ENCODE measurements around the gene MRPL2. TPM values are rescaled to one million over a fixed set of nuclear protein-coding genes. Genes with fewer than 3 reads are reported as not detected.

Gene MRPL2
- total and polyA plus RNA-seq, 2 of the 8 experiments (the other 6 are each of a cell fraction or from before 2014, with no cell fraction given) = 58.7 to 99.9 TPM

DNA sequence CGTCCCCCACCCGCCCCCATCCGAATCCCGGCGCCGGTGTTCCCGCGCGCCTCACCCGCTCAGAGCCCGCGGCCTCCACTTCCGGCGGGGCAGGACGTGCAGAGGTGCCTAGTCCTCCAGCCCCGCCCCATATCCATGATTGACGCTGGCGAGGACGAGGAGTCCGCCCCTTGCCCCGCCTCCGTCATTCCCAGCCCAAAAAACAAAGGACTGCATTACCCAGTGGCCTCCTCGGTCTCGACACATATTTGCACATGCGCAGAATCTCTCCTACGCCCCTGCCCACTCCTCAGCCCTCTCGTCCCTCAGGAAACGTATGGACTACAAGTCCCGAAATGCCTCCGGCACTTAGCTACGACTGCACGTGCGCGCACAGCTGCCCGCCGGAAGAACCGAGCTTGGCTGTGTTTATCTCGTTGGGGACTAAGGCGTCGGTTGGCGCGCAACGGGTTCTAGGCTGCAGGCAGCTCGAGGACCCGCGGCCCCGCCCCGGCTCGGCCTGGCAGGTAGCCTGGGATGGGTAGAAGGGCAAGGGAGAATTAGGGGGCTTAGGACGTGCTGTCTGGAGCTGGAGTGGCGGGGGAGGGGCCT, 45.3 kb downstream of the MRPL2 start, which contains the start of the genes KLHDC3 and MEA1:
KLHDC3 (plus strand) TSS at position 407 of the 591 bp plus-strand sequence. CDS start 2,944 bp downstream, outside the sequence.
MEA1 (minus strand) TSS at position 104 of the 591 bp plus-strand sequence. CDS start 133 bp downstream, outside the sequence.
- H3K36me3 ChIP-seq (ENCODE audit: control insufficient read depth in 2 of 4, insufficient read depth in 4 of 4, low read length in 3 of 4) = peaks cover 17 to 46% (median 39%) of the 10 kb centered on the region in 4 experiments
- peak within 1 kb of the TSS; percentile 84 for H2AK5ac ChIP-seq (ENCODE audit: low read depth, low read length)
- H3K23me2 ChIP-seq (ENCODE audit: low read depth, low read length) = peaks cover 7% of the 10 kb centered on the region
- H2BK120ac ChIP-seq (replicated peaks; ENCODE audit: low read depth, low read length) = no peak within 1 kb of the TSS
- 0% methylated on average over 29 of the region's 51 CpGs; no CpG with 5 or more reads in 1 of the 2 experiments for WGBS, 2 experiments (ENCODE audit: extremely low coverage in 1 of 2, insufficient coverage in 1 of 2, insufficient read length in 1 of 2, insufficient replicate concordance in 2 of 2, low coverage in 1 of 2, low lambda C conversion rate in 2 of 2, missing lambda C conversion rate in 1 of 2)
- peak within 1 kb of the TSS; percentile 17 for H3K4ac ChIP-seq (replicated peaks; ENCODE audit: insufficient read length, low read depth, low read length)
- peak within 1 kb of the TSS; percentile 75 for H3K56ac ChIP-seq (replicated peaks; ENCODE audit: insufficient read length, low read depth, low read length)
- H3K23ac ChIP-seq (ENCODE audit: insufficient read length) = no peak within 1 kb of the TSS
- no peak within 1 kb of the TSS for H2BK20ac ChIP-seq (ENCODE audit: low read length)
- no peak within 1 kb of the TSS for H3K14ac ChIP-seq (ENCODE audit: insufficient read length)
- peaks cover 8% of the 10 kb centered on the region for H3K79me1 ChIP-seq (ENCODE audit: low read depth, low read length)
- ChIA-PET POLR2A (ENCODE audit: partially characterized antibody) (interaction anchor here (0.6 to 27.9 kb wide), 18 partner anchors 8 to 162 kb away, joined by 3 to 584 read pairs (median 6); partner anchors contain the start of genes CNPY3, CUL7, KLC4 and MRPL2), CTCF (ENCODE audit: partially characterized antibody) (interaction anchor here (0.6 to 2.2 kb wide), 13 partner anchors 19 to 529 kb away, joined by 3 to 9 read pairs (median 3); partner anchors contain the start of genes GNMT and PTK7)
- H2BK12ac ChIP-seq (ENCODE audit: low read depth, low read length) = peak within 1 kb of the TSS; percentile 53; the same call in 1 of the 2 replicates
- H3K9ac ChIP-seq (replicated peaks in 1 of 4; ENCODE audit: extremely low read depth in 1 of 4, low read depth in 3 of 4, low read length in 3 of 4) = peak within 1 kb of the TSS; percentile 63 to 81 (median 72)
- H4K5ac ChIP-seq (ENCODE audit: insufficient read length, low read depth, low read length) = peak within 1 kb of the TSS; percentile 82
- peak within 1 kb of the TSS; percentile 74 for H4K8ac ChIP-seq (ENCODE audit: extremely low read depth, insufficient read depth, low read length)
- H3K18ac ChIP-seq (ENCODE audit: extremely low read depth, low read length) = peak within 1 kb of the TSS; percentile 75
- H2AFZ ChIP-seq (ENCODE audit: low read length) = no peak within 1 kb of the TSS; the same call in 1 of the 2 replicates
- H3K27me3 ChIP-seq (replicated peaks in 1 of 4; ENCODE audit: control insufficient read depth in 3 of 4, extremely low read depth in 1 of 4, insufficient read depth in 3 of 4, low read length in 3 of 4) = no peaks in the 10 kb centered on the region
- peak within 1 kb of the TSS; percentile 90 to 95 for H3K4me2 ChIP-seq (ENCODE audit: insufficient read depth in 1 of 2, low read depth in 2 of 2, low read length in 2 of 2)
- H3K27ac ChIP-seq (ENCODE audit: low read depth, low read length) = peak within 1 kb of the TSS; percentile 54
- H4K91ac ChIP-seq (replicated peaks; ENCODE audit: insufficient read length, low read length) = peak within 1 kb of the TSS; percentile 36
- H3K4me1 ChIP-seq (replicated peaks in 1 of 4; ENCODE audit: control insufficient read depth in 3 of 4, insufficient read depth in 4 of 4, low read length in 3 of 4) = peaks cover 0 to 9% (median 4%) of the 10 kb centered on the region in 4 experiments; a peak in 6 of 7 replicates
- peaks cover 3 to 45% of the 10 kb centered on the region in 2 experiments; a peak in 2 of 4 replicates for H3K79me2 ChIP-seq (ENCODE audit: control insufficient read depth in 1 of 2, insufficient read depth in 2 of 2, low read length in 2 of 2)
- H3K9me3 ChIP-seq (ENCODE audit: insufficient read depth in 2 of 2, low read depth in 1 of 2, low read length in 1 of 2) = no peaks in the 10 kb centered on the region
- peaks cover 0 to 9% of the 10 kb centered on the region in 2 experiments for H4K20me1 ChIP-seq (replicated peaks in 1 of 2; ENCODE audit: control insufficient read depth in 1 of 2, insufficient read depth in 2 of 2, low read length in 2 of 2)
- peak; percentile 92 for FAIRE-seq
- peak within 1 kb of the TSS; percentile 85 to 99 (median 88) for H3K4me3 ChIP-seq (ENCODE audit: extremely low read depth in 1 of 4, insufficient read depth in 2 of 4, low read depth in 3 of 4, low read length in 4 of 4)
- peak within 1 kb of the TSS; percentile 91 for H2BK5ac ChIP-seq (ENCODE audit: low read depth, low read length)
- H2BK15ac ChIP-seq (ENCODE audit: low read length) = peak within 1 kb of the TSS; percentile 75; the same call in 1 of the 2 replicates
- peak; percentile 99 to 100 for DNase-seq (ENCODE audit: low read depth in 1 of 2, low spot score in 2 of 2)
- TF ChIP-seq ATF3 (IDR thresholded peaks at IDR 0.05; ENCODE audit: insufficient read depth, low read depth, low read length) (0 out of 2 replicates have a peak, but pooled peaks have one; percentile 40), EZH2 (IDR thresholded peaks at IDR 0.05; ENCODE audit: low read depth, low read length, severe bottlenecking) (no peak), KDM1A (IDR thresholded peaks at IDR 0.05; ENCODE audit: borderline replicate concordance, low read length) (peak; percentile 77), TBP (IDR thresholded peaks at IDR 0.05; ENCODE audit: low read depth, low read length) (no peak), ATF2 (IDR thresholded peaks at IDR 0.05; ENCODE audit: low read length) (no peak), TEAD4 (IDR thresholded peaks at IDR 0.05; ENCODE audit: low read depth, low read length) (peak; percentile 46; the same call in 1 of the 2 replicates), KDM5A (IDR thresholded peaks at IDR 0.05; ENCODE audit: low read length) (no peak), CBX5 (IDR thresholded peaks at IDR 0.05; ENCODE audit: low read depth, low read length) (no peak), RFX5 (IDR thresholded peaks at IDR 0.05; ENCODE audit: borderline replicate concordance, low read depth, low read length) (no peak)
